ENCODE measurements around the gene XRCC1. TPM values are rescaled to one million over a fixed set of nuclear protein-coding genes. Genes with fewer than 3 reads are reported as not detected.

The XRCC1 gene
- total RNA-seq, 6 experiments from 2014 or later = 5.5 to 8.4 (median 7.5) TPM

DNA sequence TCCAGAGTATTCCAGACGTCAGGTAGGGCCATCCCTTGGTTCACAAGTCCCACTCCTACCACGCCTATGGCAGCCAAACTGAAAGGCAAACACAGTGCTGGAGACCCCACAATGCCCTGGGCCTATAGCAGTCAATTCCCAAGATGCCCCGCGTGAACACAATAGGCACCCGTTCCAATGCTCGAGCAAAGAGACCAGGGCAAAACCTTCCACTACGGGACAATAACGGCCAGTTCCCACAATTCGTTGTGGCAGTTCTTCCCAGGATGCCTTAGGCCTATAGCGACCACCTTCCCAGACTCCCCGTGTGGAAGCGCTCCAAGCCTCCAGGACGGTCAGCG is 43.6 kb upstream of the XRCC1 start:
- Histone ChIP-seq H3K4me3 (peak overlapping the region; percentile 85 to 99 (median 97)), H3K4me1 (peaks cover 0 to 4% (median 0%) of the 10 kb centered on the region in 4 donors), H3K27ac (peak overlapping the region; percentile 82 to 93 (median 86)), H3K9me3 (no peaks in the 10 kb centered on the region), H3K27me3 (no peaks in the 10 kb centered on the region), H3K36me3 (no peaks in the 10 kb centered on the region)
- intact Hi-C loops (cut with DNase I) = no loop called here
- peak in 1 of 3 donors; percentile 29 for DNase-seq
- ATAC-seq = peak; percentile 33 to 55 (median 45)
- WGBS (ENCODE audit: insufficient coverage, low coverage, low lambda C conversion rate, missing lambda C conversion rate) = 3% methylated on average over 12 of the region's 14 CpGs
- TF ChIP-seq, protein P1, sequence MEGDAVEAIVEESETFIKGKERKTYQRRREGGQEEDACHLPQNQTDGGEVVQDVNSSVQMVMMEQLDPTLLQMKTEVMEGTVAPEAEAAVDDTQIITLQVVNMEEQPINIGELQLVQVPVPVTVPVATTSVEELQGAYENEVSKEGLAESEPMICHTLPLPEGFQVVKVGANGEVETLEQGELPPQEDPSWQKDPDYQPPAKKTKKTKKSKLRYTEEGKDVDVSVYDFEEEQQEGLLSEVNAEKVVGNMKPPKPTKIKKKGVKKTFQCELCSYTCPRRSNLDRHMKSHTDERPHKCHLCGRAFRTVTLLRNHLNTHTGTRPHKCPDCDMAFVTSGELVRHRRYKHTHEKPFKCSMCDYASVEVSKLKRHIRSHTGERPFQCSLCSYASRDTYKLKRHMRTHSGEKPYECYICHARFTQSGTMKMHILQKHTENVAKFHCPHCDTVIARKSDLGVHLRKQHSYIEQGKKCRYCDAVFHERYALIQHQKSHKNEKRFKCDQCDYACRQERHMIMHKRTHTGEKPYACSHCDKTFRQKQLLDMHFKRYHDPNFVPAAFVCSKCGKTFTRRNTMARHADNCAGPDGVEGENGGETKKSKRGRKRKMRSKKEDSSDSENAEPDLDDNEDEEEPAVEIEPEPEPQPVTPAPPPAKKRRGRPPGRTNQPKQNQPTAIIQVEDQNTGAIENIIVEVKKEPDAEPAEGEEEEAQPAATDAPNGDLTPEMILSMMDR (IDR thresholded peaks at IDR 0.05) = no peak
- no peak for TF ChIP-seq POLR2A (IDR thresholded peaks at IDR 0.05)

DNA sequence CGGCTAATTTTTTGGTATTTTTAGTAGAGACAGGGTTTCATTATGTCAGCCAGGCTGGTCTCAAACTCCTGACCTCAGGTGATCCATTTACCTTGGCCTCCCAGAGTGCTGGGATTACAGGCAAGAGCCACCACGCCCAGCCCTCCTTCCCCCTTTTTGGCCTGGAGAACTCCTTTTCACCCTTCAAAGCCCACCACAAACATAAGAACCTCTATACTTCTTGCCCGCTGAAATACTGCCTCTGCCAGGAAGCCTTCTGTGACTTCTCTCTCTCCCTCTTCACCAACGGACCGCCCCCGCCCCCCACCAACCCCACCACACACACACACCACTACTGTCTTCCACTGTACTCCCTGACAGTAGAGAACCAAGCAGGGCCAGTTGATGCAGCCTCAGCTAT is 41.6 kb upstream of the XRCC1 start:
- H3K27me3 ChIP-seq = no peaks in the 10 kb centered on the region
- intact Hi-C loops (cut with DNase I) = no loop called here
- TF ChIP-seq, protein P1 (IDR thresholded peaks at IDR 0.05) = no peak
- TF ChIP-seq POLR2A (IDR thresholded peaks at IDR 0.05) = no peak
- H3K9me3 ChIP-seq = no peaks in the 10 kb centered on the region
- ATAC-seq = no peak
- H3K36me3 ChIP-seq = peaks cover 0 to 7% (median 0%) of the 10 kb centered on the region in 4 donors
- no peak overlapping the region for H3K4me3 ChIP-seq
- WGBS (ENCODE audit: insufficient coverage, low coverage, low lambda C conversion rate, missing lambda C conversion rate) = 82% methylated on average over 4 of the region's 6 CpGs
- DNase-seq = no peak
- H3K4me1 ChIP-seq = peaks cover 0 to 4% (median 0%) of the 10 kb centered on the region in 4 donors
- H3K27ac ChIP-seq = no peak overlapping the region

DNA sequence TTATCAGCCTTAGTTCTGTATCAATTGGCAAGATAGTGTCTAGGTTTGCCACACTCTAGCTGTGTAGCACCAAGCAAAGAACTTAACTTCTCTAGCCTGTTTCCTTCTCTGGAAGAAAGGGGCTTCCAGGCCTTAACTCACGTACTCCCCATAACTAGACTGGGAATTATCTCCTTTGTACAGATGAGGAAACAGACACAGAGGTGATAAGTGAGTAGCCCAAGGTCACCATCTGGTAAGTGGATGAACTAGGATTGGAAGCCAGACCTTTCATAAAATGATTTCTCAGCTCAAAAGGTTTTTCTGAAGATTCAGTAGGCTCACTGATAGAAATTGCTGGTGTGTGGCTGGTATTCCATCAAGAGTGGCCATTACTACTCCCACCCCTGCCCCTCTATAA is 41.0 kb upstream of the XRCC1 start:
- H3K27me3 ChIP-seq = no peaks in the 10 kb centered on the region
- intact Hi-C loops (cut with DNase I) = no loop called here
- 43% methylated on average over 1 of the region's 1 CpG for WGBS (ENCODE audit: insufficient coverage, low coverage, low lambda C conversion rate, missing lambda C conversion rate)
- peaks cover 0 to 4% (median 0%) of the 10 kb centered on the region in 4 donors for H3K4me1 ChIP-seq
- DNase-seq = no peak
- no peak for TF ChIP-seq POLR2A (IDR thresholded peaks at IDR 0.05)
- TF ChIP-seq, protein P1 (IDR thresholded peaks at IDR 0.05) = no peak
- no peak overlapping the region for H3K27ac ChIP-seq
- H3K4me3 ChIP-seq = no peak overlapping the region
- H3K9me3 ChIP-seq = no peaks in the 10 kb centered on the region
- ATAC-seq = no peak
- peaks cover 0 to 7% (median 0%) of the 10 kb centered on the region in 4 donors for H3K36me3 ChIP-seq

DNA sequence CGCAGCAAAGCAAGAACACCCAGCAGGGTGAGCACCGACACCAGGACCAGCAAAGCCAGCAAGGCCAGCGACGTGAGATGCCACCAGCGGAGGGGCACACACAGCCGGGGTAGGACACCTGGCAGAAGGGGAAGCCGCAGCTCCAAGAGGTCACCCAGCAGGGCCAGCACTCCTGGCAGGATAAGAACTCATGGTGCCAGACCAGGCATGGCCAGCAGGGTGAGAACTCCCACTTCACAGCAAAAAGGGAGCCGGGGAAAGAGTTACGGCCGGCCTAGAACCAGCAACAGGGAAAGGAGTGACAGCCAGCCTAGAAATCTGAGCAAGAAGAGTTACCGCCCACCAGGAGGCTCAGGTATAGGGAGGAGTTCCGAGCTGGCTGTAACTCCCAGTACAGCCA is 37.0 kb upstream of the XRCC1 start:
- DNase-seq (no peak), ATAC-seq (no peak)
- H3K27ac ChIP-seq = no peak overlapping the region
- H3K36me3 ChIP-seq = peaks cover 0 to 7% (median 2%) of the 10 kb centered on the region in 4 donors
- H3K4me1 ChIP-seq = no peaks in the 10 kb centered on the region
- intact Hi-C loops (cut with DNase I) = no loop called here
- WGBS (ENCODE audit: insufficient coverage, low coverage, low lambda C conversion rate, missing lambda C conversion rate) = 100% methylated on average over 1 of the region's 12 CpGs
- TF ChIP-seq, protein P1 (IDR thresholded peaks at IDR 0.05) = no peak
- no peak for TF ChIP-seq POLR2A (IDR thresholded peaks at IDR 0.05)
- H3K27me3 ChIP-seq = no peaks in the 10 kb centered on the region
- H3K9me3 ChIP-seq = no peaks in the 10 kb centered on the region
- no peak overlapping the region for H3K4me3 ChIP-seq

DNA sequence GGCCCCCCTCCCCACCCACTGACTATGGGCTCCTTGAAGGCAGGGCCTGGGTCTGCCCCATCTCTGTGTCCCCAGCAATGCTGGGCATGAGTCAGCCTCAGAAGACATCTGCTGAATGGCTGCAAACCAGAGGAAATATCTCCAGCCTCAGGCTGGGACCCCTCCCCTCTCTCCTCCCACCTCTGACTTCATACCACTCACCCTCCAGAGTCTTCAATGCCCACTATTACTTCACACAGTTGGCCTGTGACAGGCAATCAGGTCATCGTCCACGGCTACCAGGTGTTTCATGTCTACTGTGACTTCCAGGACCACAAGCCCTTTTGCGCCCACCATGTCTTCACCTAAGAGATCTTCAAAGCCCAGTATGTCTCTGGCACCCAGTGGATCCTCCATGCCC is 36.5 kb upstream of the XRCC1 start, which contains the start of gene SRRM5:
Gene SRRM5 (plus strand): TSS at position 301 of the 400 bp plus-strand sequence. CDS start 34 bp downstream, at position 335.
- Histone ChIP-seq H3K9me3 (no peaks in the 10 kb centered on the region), H3K36me3 (peaks cover 0 to 7% (median 2%) of the 10 kb centered on the region in 4 donors), H3K27me3 (no peaks in the 10 kb centered on the region), H3K4me1 (no peaks in the 10 kb centered on the region), H3K27ac (no peak within 1 kb of the TSS), H3K4me3 (no peak within 1 kb of the TSS)
- DNase-seq (no peak), ATAC-seq (no peak)
- no peak for TF ChIP-seq POLR2A (IDR thresholded peaks at IDR 0.05)
- TF ChIP-seq, protein P1 (IDR thresholded peaks at IDR 0.05) = no peak
- intact Hi-C loops (cut with DNase I) = no loop called here
- 100% methylated on average over 1 of the region's 3 CpGs for WGBS (ENCODE audit: insufficient coverage, low coverage, low lambda C conversion rate, missing lambda C conversion rate)

Data from right lobe of liver (tissue), 6 donors.